ENCODE data around the gene CUBN.

The CUBN gene

GRCh38 chr10:17073725-17074540 is 55.7 kb downstream of the CUBN start:
- DNase-seq: no peak

- no peak for DNase-seq
Observed at GRCh38 chr10:17068953-17069352, 60.7 kb downstream of the CUBN start.

GRCh38 chr10:17067376-17068264 is 62.0 kb downstream of the CUBN start:
- no peak for DNase-seq

DNA sequence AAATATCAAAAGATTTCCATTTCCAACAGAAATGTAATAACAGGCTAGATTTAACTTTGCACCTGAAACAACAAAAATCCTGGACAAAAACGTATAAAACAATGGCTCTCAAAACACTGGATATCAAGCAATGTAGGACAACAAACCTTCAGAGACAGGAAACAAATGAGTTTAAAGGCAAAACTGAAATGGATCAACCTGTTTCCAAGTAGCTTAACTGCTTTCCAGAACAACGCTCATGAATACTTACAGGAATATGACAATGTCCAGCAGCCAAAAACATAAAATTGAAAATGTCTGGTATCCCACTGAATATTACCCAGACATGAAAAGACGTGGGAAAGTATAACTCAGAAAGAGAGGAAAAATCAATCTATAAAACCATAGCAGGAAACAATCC is 62.8 kb downstream of the CUBN start:
- DNase-seq: no peak

- DNase-seq: no peak
Observed at GRCh38 chr10:17066000-17066399, 63.6 kb downstream of the CUBN start.

DNA sequence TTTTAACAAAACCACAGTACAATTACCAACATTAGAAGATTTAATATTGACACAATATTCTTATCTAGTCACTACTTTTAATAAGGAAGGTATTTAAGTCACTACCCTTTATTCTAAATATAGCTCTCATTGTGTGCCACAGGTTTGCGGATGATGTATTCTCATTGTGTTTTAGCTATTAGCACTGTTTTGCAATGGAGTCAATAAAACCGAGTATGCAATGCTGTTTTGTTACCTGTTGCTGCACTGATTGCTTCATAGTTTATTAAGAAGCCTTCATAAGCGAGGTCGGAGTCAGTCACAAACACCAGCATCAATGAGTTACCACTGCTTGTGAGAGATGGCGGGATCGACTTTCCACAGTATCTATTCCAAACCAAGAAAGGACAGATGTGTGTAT is 64.3 kb downstream of the CUBN start:
- no peak for DNase-seq

GRCh38 chr10:17064435-17064834 is 65.2 kb downstream of the CUBN start:
- no peak for DNase-seq

GRCh38 chr10:17062955-17063484 is 66.6 kb downstream of the CUBN start:
- DNase-seq: peak in 3 of 58 donors; percentile 10 to 25 (median 11)

- no peak for DNase-seq
Observed at GRCh38 chr10:17062493-17062892, 67.1 kb downstream of the CUBN start.

GRCh38 chr10:17062009-17062408 is 67.6 kb downstream of the CUBN start:
- DNase-seq: no peak

DNA sequence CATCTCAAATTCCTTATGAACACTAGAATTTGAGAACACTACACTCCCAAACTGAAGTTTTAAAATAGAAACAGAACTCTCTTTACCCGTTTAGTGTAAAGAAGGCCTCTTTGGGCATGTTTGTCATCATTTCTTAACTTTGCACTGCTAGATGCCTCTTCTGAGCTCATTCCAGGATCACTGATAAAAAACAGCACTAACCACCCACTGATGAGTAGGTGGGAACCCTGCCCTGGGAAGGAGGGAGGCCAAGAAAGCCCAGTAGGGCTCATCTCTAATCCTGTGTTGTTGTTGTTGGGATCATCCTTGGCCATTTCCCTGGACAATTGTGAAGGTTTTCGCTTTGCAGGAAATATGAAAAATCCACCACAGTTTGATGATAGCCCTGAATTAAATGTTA is 68.2 kb downstream of the CUBN start:
- DNase-seq: no peak

GRCh38 chr10:17060289-17060688 is 69.3 kb downstream of the CUBN start:
- DNase-seq: no peak

DNA sequence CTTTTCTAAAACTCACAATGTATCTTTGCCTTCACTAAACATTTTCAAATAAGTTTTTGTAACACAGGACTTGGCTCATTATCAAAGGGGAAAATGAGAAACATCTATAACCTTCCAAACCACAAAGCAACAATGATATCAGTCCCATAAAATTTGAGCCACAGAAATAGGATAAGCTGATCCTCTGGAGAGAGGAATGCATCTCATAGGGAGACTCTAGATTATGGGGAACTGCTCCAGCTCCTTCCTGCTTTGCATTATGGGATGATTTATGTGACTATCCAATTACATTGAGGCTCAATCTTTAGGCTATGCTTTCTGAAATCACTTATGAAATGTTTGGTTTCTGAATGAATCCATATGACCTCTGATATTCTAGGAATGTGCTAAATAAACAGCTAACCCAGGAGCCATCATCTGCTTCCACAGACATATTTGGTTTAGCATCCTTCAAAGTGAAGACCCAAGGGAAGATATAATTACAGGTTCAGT is 70.4 kb downstream of the CUBN start:
- no peak for DNase-seq

DNA sequence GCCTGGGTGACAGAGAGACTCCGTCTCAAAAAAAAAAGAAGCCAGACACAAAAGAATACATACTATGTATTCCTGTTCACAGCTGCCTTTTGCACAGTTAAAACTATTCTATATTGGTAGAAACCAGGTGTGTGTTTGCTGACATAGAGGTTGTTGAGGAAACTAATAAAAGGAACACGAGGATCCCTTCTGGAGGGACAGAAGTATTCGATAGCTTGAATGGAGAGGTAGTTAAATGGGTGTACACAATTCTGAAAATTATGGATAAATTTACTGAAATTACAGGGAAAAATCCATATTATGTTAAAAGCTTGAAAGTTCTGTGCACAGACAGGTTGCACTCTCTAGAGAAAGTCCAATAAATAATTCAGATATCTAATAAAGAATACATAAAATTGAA is 71.5 kb downstream of the CUBN start:
- DNase-seq: no peak

DNA sequence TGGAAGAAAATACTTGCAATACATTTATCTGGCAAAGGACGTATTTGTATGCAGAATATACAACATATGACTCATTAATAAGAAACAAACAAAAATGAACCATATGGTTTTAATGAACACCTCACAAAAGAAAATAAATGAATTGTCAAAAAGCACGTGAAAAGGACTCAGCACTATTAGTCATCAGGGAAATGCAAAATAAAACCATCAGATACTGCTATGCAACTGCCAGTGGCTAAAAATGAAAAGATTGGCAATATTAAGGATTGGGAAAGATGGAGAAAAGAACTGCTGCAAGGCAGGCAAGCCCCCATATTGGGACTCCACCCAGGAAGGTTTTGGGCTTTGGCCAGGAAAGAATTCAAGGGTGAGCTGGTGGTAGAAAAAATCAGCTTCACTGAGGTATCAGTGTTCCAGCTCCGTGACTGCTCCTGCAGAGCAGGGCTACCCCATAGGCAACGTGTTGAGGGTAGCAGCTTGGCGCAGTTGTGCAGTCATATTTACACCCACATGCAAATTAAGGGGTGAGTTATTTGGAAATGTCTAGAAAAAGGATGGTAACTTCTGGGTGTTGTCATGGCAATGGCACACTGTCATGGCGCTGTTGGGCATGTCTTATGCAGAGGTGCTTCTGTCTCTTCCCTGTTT is 72.7 kb downstream of the CUBN start:
- DNase-seq: no peak

- DNase-seq: no peak
Observed at GRCh38 chr10:17053513-17053912, 76.1 kb downstream of the CUBN start.

DNA sequence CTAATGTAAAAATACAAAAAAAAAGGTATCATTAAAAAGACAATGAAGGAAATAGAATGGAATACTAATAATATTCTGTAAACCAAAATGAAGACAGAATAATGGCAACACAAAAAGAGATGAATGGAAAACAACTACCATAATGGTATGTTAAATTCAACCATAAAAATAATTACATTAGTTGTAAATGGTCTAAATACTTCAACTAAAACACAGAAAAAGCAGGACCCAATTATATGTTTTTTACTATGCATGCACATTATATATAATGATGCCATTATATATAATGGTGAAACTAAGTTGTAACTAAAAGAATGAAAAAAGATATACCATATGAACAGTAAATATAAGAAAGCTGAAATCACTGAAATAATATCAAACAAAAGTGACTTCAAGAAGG is 76.5 kb downstream of the CUBN start:
- no peak for DNase-seq

DNA sequence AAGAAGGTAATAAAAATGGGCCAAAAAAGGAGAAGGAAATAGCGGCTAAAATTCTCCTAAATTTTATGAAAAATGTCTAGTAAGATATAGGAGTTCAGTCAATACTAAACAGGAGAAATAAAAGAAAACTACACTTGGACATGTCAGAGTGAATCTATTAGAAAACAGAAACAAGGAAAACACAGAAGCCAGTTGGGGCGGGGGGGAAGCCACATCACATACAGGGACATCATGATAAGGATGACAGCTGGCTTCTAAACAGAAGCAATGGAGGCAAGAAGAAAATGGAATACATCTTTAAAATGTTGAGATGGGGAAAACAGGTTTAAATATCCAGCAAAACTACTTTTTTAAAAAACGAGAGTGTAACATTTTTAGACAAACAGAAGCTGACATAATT is 77.8 kb downstream of the CUBN start:
- no peak for DNase-seq

GRCh38 chr10:17049195-17049594 is 80.4 kb downstream of the CUBN start:
- no peak for DNase-seq

DNA sequence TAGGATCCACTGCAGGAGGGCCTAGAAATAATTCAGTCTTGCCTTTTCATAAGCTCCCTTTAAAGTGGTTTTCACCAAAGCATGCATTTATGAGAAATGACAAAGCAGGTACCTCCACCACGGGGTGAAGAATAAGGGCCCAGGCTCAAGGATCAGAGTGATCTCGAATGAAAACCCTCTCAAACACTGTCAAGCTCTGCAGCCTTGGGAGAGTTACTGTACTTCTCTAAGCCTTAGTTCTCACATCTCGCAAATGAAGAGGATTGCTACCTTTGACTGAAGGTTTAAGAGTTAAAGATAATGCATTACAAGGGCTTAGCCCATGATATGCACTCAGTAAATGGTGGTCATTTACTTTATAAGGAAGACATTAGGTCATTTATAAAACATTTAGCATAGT is 81.7 kb downstream of the CUBN start:
- DNase-seq: no peak

- no peak for DNase-seq
Observed at GRCh38 chr10:17046989-17047388, 82.6 kb downstream of the CUBN start.

GRCh38 chr10:17043586-17043985 is 86.0 kb downstream of the CUBN start:
- no peak for DNase-seq

All from anterior cingulate cortex (tissue), 58 donors.